ENCODE data around the gene SVIL. TPM values are rescaled to one million over a fixed set of nuclear protein-coding genes. Genes with fewer than 3 reads are reported as not detected.

Gene SVIL, protein sequence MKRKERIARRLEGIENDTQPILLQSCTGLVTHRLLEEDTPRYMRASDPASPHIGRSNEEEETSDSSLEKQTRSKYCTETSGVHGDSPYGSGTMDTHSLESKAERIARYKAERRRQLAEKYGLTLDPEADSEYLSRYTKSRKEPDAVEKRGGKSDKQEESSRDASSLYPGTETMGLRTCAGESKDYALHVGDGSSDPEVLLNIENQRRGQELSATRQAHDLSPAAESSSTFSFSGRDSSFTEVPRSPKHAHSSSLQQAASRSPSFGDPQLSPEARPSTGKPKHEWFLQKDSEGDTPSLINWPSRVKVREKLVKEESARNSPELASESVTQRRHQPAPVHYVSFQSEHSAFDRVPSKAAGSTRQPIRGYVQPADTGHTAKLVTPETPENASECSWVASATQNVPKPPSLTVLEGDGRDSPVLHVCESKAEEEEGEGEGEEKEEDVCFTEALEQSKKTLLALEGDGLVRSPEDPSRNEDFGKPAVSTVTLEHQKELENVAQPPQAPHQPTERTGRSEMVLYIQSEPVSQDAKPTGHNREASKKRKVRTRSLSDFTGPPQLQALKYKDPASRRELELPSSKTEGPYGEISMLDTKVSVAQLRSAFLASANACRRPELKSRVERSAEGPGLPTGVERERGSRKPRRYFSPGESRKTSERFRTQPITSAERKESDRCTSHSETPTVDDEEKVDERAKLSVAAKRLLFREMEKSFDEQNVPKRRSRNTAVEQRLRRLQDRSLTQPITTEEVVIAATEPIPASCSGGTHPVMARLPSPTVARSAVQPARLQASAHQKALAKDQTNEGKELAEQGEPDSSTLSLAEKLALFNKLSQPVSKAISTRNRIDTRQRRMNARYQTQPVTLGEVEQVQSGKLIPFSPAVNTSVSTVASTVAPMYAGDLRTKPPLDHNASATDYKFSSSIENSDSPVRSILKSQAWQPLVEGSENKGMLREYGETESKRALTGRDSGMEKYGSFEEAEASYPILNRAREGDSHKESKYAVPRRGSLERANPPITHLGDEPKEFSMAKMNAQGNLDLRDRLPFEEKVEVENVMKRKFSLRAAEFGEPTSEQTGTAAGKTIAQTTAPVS (N-terminal part only)
- polyA plus RNA-seq (12.0 to 24.0 TPM (median 16.2 TPM) in 3 replicates), polyA minus RNA-seq (23.1 to 93.4 TPM (median 35.1 TPM) in 3 replicates)
- polyA plus RNA-seq (2011; ENCODE audit: low read depth): 54.2 TPM
- polyA plus RNA-seq (2011; cell fraction: cytosol; rRNA removed): 14.1 and 14.5 TPM in 2 replicates
- 54.5 and 61.4 TPM in 2 replicates for polyA plus RNA-seq (2011; cell fraction: nucleus; rRNA removed)
- polyA plus RNA-seq (2012; ENCODE audit: low replicate concordance): 21.1 and 27.6 TPM in 2 replicates
- 29.7 TPM for polyA minus RNA-seq (2011; cell fraction: cytosol; rRNA and poly(A)+ RNA removed)
- polyA minus RNA-seq (2011; cell fraction: nucleus; rRNA and poly(A)+ RNA removed): 54.7 and 104 TPM in 2 replicates

DNA sequence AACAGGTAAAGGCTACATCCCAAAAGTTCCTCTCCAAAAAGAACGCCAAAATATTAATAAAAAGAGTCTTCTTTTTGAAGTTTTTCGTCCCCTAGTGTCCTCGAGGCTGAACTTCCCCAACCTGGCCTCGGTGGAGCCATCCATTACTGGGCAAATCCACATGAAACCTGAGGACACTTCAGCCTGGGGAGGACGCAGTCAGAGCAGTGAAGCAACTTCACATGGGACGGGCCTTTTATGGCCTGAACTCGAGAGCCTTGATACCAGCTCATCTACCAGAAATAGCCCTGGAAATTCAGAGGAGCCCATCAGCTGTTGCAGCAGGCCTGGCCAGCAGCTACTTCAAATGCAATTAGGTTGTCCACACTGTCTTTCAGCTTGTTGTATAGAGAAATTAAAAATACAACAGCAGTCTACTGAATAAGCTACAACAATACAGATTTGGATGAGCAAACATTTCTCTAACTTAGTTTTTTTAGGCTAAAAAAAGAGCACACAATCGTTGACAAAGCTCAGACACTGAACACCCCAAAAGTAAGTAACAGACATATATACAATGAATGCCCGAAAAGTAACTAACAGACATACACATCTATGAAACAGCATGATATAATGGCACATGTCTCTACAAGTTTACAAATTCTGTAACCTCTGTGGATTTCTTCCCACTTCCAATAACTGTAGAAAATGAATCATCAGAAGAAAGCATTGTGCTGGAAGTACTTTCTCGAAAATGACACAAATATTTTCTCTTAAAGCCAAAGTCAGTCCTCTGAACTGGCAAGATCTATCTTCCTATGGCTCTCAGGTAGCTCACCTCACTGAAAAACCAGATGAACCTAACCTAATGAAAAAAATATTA lies at the start of gene SVIL:
TSS of gene SVIL (minus strand) at position 208 of the 862 bp plus-strand sequence. CDS start 79,913 bp downstream, outside the sequence.
- no peaks in the 10 kb centered on the region for H3K9me3 ChIP-seq (ENCODE audit: control insufficient read depth, low read depth, low read length)
- H3K4me3 ChIP-seq (ENCODE audit: control insufficient read depth in 2 of 3, extremely low read depth in 1 of 3, insufficient read depth in 2 of 3, low read depth in 1 of 3, low read length in 3 of 3): peak within 1 kb of the TSS; percentile 27 to 83 (median 61)
- H3K4me1 ChIP-seq (ENCODE audit: control insufficient read depth, extremely low read depth, insufficient read depth, low read length): peaks cover 59% of the 10 kb centered on the region
- dilution Hi-C loops (cut with MboI; ENCODE audit: extremely low pct_ligation_motif_present, low sequenced_read_pairs): no loop called here
- no peaks in the 10 kb centered on the region for H3K9me1 ChIP-seq (ENCODE audit: control insufficient read depth, extremely low read depth, insufficient read depth, low read length)
- H4K20me1 ChIP-seq (ENCODE audit: control insufficient read depth, extremely low read depth, insufficient read depth, low read length): no peaks in the 10 kb centered on the region
- H3K4me2 ChIP-seq (ENCODE audit: control insufficient read depth, extremely low read depth, insufficient read depth, low read depth, low read length): peak within 1 kb of the TSS; percentile 78
- H3K9ac ChIP-seq (ENCODE audit: control insufficient read depth, extremely low read depth, insufficient read depth, low read length): peak within 1 kb of the TSS; percentile 80
- TF ChIP-seq EZH2 (IDR thresholded peaks at IDR 0.05; ENCODE audit: low read length): no peak
- TF ChIP-seq, protein P1, sequence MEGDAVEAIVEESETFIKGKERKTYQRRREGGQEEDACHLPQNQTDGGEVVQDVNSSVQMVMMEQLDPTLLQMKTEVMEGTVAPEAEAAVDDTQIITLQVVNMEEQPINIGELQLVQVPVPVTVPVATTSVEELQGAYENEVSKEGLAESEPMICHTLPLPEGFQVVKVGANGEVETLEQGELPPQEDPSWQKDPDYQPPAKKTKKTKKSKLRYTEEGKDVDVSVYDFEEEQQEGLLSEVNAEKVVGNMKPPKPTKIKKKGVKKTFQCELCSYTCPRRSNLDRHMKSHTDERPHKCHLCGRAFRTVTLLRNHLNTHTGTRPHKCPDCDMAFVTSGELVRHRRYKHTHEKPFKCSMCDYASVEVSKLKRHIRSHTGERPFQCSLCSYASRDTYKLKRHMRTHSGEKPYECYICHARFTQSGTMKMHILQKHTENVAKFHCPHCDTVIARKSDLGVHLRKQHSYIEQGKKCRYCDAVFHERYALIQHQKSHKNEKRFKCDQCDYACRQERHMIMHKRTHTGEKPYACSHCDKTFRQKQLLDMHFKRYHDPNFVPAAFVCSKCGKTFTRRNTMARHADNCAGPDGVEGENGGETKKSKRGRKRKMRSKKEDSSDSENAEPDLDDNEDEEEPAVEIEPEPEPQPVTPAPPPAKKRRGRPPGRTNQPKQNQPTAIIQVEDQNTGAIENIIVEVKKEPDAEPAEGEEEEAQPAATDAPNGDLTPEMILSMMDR (optimal IDR thresholded peaks at IDR 0.05 in 1 of 3, IDR thresholded peaks at IDR 0.05 in 1 of 3, conservative IDR thresholded peaks at IDR 0.05 in 1 of 3; ENCODE audit: extremely low read depth in 1 of 3, insufficient read depth in 2 of 3, low read length in 3 of 3): peak in 1 of 3 experiments; percentile 8
- no peak within 1 kb of the TSS for H2AFZ ChIP-seq (ENCODE audit: control insufficient read depth, low read length)
- peaks cover 16% of the 10 kb centered on the region for H3K79me2 ChIP-seq (ENCODE audit: control insufficient read depth, insufficient read depth, low read length)
- FAIRE-seq: peak; percentile 93
- H3K36me3 ChIP-seq (ENCODE audit: control insufficient read depth in 2 of 2, extremely low read depth in 1 of 2, insufficient read depth in 2 of 2, low read length in 2 of 2): no peaks in the 10 kb centered on the region
- H3K27me3 ChIP-seq (ENCODE audit: control insufficient read depth, extremely low read depth, insufficient read depth, low read length): no peaks in the 10 kb centered on the region
- DNase-seq (ENCODE audit: low read depth, low spot score): no peak
- H3K27ac ChIP-seq (ENCODE audit: control insufficient read depth, insufficient read depth, low read length): peak within 1 kb of the TSS; percentile 98

Measured in keratinocyte (primary cell).